ENCODE measurements around the gene NDRG2. TPM values are rescaled to one million over a fixed set of nuclear protein-coding genes. Genes with fewer than 3 reads are reported as not detected.
"Not testable (repeated sequence)": the region's sequence is repeated elsewhere in the genome, so short reads cannot be mapped to it uniquely, and the experiment has no call there.

Gene NDRG2
- total RNA-seq, 1 donor = not detected

GRCh38 chr14:20986811-20987210 is 38.0 kb downstream of the NDRG2 start:
- TF ChIP-seq CTCF (IDR thresholded peaks at IDR 0.05; ENCODE audit: insufficient read depth, low read depth, low read length) = no peak
- H3K4me3 ChIP-seq (ENCODE audit: low read depth, low read length) = no peak overlapping the region
- peak; percentile 91 for DNase-seq (ENCODE audit: low read depth)

- not testable (repeated sequence) for H3K4me3 ChIP-seq (ENCODE audit: low read depth, low read length); DNase-seq (ENCODE audit: low read depth)
Measured at GRCh38 chr14:20985650-20986049, 39.2 kb downstream of the NDRG2 start.

GRCh38 chr14:20982646-20983369 is 42.1 kb downstream of the NDRG2 start:
- no peak for DNase-seq (ENCODE audit: low read depth)
- no peak for TF ChIP-seq CTCF (IDR thresholded peaks at IDR 0.05; ENCODE audit: insufficient read depth, low read depth, low read length)
- no peak overlapping the region for H3K4me3 ChIP-seq (ENCODE audit: low read depth, low read length)

- no peak overlapping the region for H3K4me3 ChIP-seq (ENCODE audit: low read depth, low read length)
- DNase-seq (ENCODE audit: low read depth) = no peak
- no peak for TF ChIP-seq CTCF (IDR thresholded peaks at IDR 0.05; ENCODE audit: insufficient read depth, low read depth, low read length)
Measured at GRCh38 chr14:20980906-20981305, 44.0 kb downstream of the NDRG2 start.

- H3K4me3 ChIP-seq (ENCODE audit: low read depth, low read length) = no peak overlapping the region
- DNase-seq (ENCODE audit: low read depth) = no peak
- no peak for TF ChIP-seq CTCF (IDR thresholded peaks at IDR 0.05; ENCODE audit: insufficient read depth, low read depth, low read length)
Measured at GRCh38 chr14:20978687-20979086, 46.2 kb downstream of the NDRG2 start.

- no peak overlapping the region for H3K4me3 ChIP-seq (ENCODE audit: low read depth, low read length)
- TF ChIP-seq CTCF (IDR thresholded peaks at IDR 0.05; ENCODE audit: insufficient read depth, low read depth, low read length) = no peak
- no peak for DNase-seq (ENCODE audit: low read depth)
Measured at GRCh38 chr14:20976291-20976690, 48.6 kb downstream of the NDRG2 start.

GRCh38 chr14:20973501-20973900 is 51.4 kb downstream of the NDRG2 start:
- no peak overlapping the region for H3K4me3 ChIP-seq (ENCODE audit: low read depth, low read length)
- TF ChIP-seq CTCF (IDR thresholded peaks at IDR 0.05; ENCODE audit: insufficient read depth, low read depth, low read length) = no peak
- DNase-seq (ENCODE audit: low read depth) = no peak

Data from fibroblast of villous mesenchyme (primary cell).